Gastrocnemius medialis (tissue), 4 donors: ENCODE measurements around the gene PANX1. TPM values are rescaled to one million over a fixed set of nuclear protein-coding genes. Genes with fewer than 3 reads are reported as not detected.
A peak's percentile ranks its signal among the peaks of the same experiment; 100 is the strongest.

Experiments
- ATAC-seq, 2 donors: fragments of 150-250 bp; one replicate each; pipeline ENCODE4 v1.9.1; 2016
- DNase-seq, 2 donors: peaks; one replicate each; pipeline ENCODE4 v3.0.0-alpha.2; 2019
- H3K27ac ChIP-seq, 4 donors: fragments of 200-600 bp; sonication (generic); 1 replicate in 1 of 4; 2 replicates in 3 of 4; pipeline ENCODE4 v1.5.1; 2016 to 2018; ENCODE audit warnings: mild to moderate bottlenecking in 2 of 4, moderate library complexity in 1 of 4
- H3K27me3 ChIP-seq, 3 donors: fragments of 200-600 bp; sonication (generic) in 2 of 3; 1 replicate in 1 of 3; 2 replicates in 2 of 3; pipeline versions ENCODE4 v1.5.1 to v1.6.0; 2016 to 2019; ENCODE audit warnings: mild to moderate bottlenecking in 1 of 3, moderate library complexity in 1 of 3
- H3K36me3 ChIP-seq, 2 donors: fragments of 200-600 bp; sonication (generic) in 1 of 2; one replicate each; pipeline ENCODE4 v1.5.1; 2017 to 2018
- H3K4me1 ChIP-seq, 2 donors: fragments of 200-600 bp; sonication (generic) in 1 of 2; one replicate each; pipeline ENCODE4 v1.5.1; 2016 to 2017; ENCODE audit warnings: mild to moderate bottlenecking in 2 of 2
- H3K4me3 ChIP-seq, 4 donors: fragments of 200-600 bp; sonication (generic) in 3 of 4; 1 replicate in 1 of 4; 2 replicates in 3 of 4; pipeline ENCODE4 v1.5.1; 2016 to 2019; ENCODE audit warnings: mild to moderate bottlenecking in 2 of 4
- H3K9me3 ChIP-seq, 3 donors: fragments of 200-600 bp; sonication (generic) in 2 of 3; 1 replicate in 1 of 3; 2 replicates in 2 of 3; pipeline ENCODE4 v1.5.1; 2016 to 2019
- CTCF ChIP-seq, 5 experiments: fragments of 450-650 bp in 3 of 5; fragments of 200-600 bp in 2 of 5; sonication (generic) in 2 of 5; IDR thresholded peaks in 4 of 5; conservative IDR thresholded peaks in 1 of 5; 1 replicate in 4 of 5; 2 replicates in 1 of 5; pipeline ENCODE4 v1.5.1; 2016 to 2019; ENCODE audit warnings: antibody characterized with exemption in 5 of 5, mild to moderate bottlenecking in 3 of 5, moderate library complexity in 3 of 5
- POLR2A ChIP-seq, 2 donors: fragments of 450-650 bp; IDR thresholded peaks; one replicate each; pipeline ENCODE4 v1.6.1; 2017; ENCODE audit warnings: antibody characterized with exemption in 2 of 2, mild to moderate bottlenecking in 2 of 2, moderate library complexity in 2 of 2
- in situ Hi-C, 4 donors: fragments of 200-750 bp; cut with MboI; loops; one replicate each; pipeline versions ENCODE4 v1.15.0 to v1.8.0; 2017; ENCODE audit warnings: low sequenced_read_pairs in 4 of 4
- intact Hi-C: fragments of 100-400 bp; cut with DNase I; formaldehyde crosslinking; loops from one replicate; pipeline ENCODE4 v1.15.1; 2023; ENCODE audit warnings: low total_unique reads
- total RNA-seq, 4 donors: library from RNA; depleted of rRNA; stranded (reverse); fragments of >200 nt; gene quantifications; one replicate each; pipeline versions ENCODE4 v1.1.0 to v1.2.3, GENCODE V29; 2016

The PANX1 gene
- total RNA-seq, 4 donors from 2014 or later: 29.1 to 109 (median 37.9) TPM

- DNase-seq (no peak), ATAC-seq (no peak)
- no peaks in the 10 kb centered on the region for H3K36me3 ChIP-seq
- peaks cover 44 to 47% of the 10 kb centered on the region in 2 donors for H3K4me1 ChIP-seq
- peak overlapping the region; percentile 88 to 94 (median 91) for H3K27ac ChIP-seq
- no peaks in the 10 kb centered on the region for H3K9me3 ChIP-seq
- in situ Hi-C loops: no loop called here
- intact Hi-C loops: no loop called here
- peak overlapping the region in 3 of 4 donors; percentile 81 to 93 (median 93) for H3K4me3 ChIP-seq
- no peak for TF ChIP-seq POLR2A (IDR thresholded peaks at IDR 0.05)
- TF ChIP-seq CTCF (IDR thresholded peaks at IDR 0.05 in 4 of 5, conservative IDR thresholded peaks at IDR 0.05 in 1 of 5): no peak
- no peaks in the 10 kb centered on the region for H3K27me3 ChIP-seq
Measured at GRCh38 chr11:94131047-94131717, 2.5 kb downstream of the PANX1 start.

GRCh38 chr11:94131718-94132115 lies 3.1 kb downstream of the PANX1 start:
- H3K4me1 ChIP-seq: peaks cover 46 to 47% of the 10 kb centered on the region in 2 donors
- no peaks in the 10 kb centered on the region for H3K9me3 ChIP-seq
- TF ChIP-seq POLR2A (IDR thresholded peaks at IDR 0.05) (no peak), CTCF (IDR thresholded peaks at IDR 0.05 in 4 of 5, conservative IDR thresholded peaks at IDR 0.05 in 1 of 5) (no peak)
- H3K36me3 ChIP-seq: no peaks in the 10 kb centered on the region
- no peaks in the 10 kb centered on the region for H3K27me3 ChIP-seq
- intact Hi-C loops: no loop called here
- in situ Hi-C loops: no loop called here
- H3K27ac ChIP-seq: peak overlapping the region; percentile 88 to 94 (median 91)
- no peak for DNase-seq
- H3K4me3 ChIP-seq: no peak overlapping the region
- ATAC-seq: no peak

GRCh38 chr11:94132152-94132558 lies 3.5 kb downstream of the PANX1 start:
- no peaks in the 10 kb centered on the region for H3K27me3 ChIP-seq
- in situ Hi-C loops (no loop called here), intact Hi-C loops (no loop called here)
- peaks cover 46 to 47% of the 10 kb centered on the region in 2 donors for H3K4me1 ChIP-seq
- H3K36me3 ChIP-seq: no peaks in the 10 kb centered on the region
- peak overlapping the region in 3 of 4 donors; percentile 88 to 93 (median 88) for H3K27ac ChIP-seq
- no peaks in the 10 kb centered on the region for H3K9me3 ChIP-seq
- no peak overlapping the region for H3K4me3 ChIP-seq
- ATAC-seq (no peak), DNase-seq (peak in 1 of 2 donors; percentile 36)
- TF ChIP-seq CTCF (IDR thresholded peaks at IDR 0.05 in 4 of 5, conservative IDR thresholded peaks at IDR 0.05 in 1 of 5) (no peak), POLR2A (IDR thresholded peaks at IDR 0.05) (no peak)

- intact Hi-C loops (no loop called here), in situ Hi-C loops (no loop called here)
- no peak for TF ChIP-seq POLR2A (IDR thresholded peaks at IDR 0.05)
- no peak for TF ChIP-seq CTCF (IDR thresholded peaks at IDR 0.05 in 4 of 5, conservative IDR thresholded peaks at IDR 0.05 in 1 of 5)
- peak overlapping the region; percentile 84 to 88 (median 87) for H3K27ac ChIP-seq
- H3K4me3 ChIP-seq: no peak overlapping the region
- peaks cover 46 to 47% of the 10 kb centered on the region in 2 donors for H3K4me1 ChIP-seq
- H3K9me3 ChIP-seq: no peaks in the 10 kb centered on the region
- no peak for ATAC-seq
- no peaks in the 10 kb centered on the region for H3K36me3 ChIP-seq
- no peak for DNase-seq
- H3K27me3 ChIP-seq: no peaks in the 10 kb centered on the region
Measured at GRCh38 chr11:94132823-94133408, 4.3 kb downstream of the PANX1 start.
